GM18505 (cell line): ENCODE results near the gene ARSA.

ENCODE experiments used
- ATAC-seq: cut with Tn5 transposase; IDR thresholded peaks from one replicate; pipeline ENCODE4 v1.9.1; 2021; ENCODE audit not compliant: unreplicated experiment
- POLR2A ChIP-seq: IDR thresholded peaks from 4 replicates; pipeline ENCODE4 v1.6.1; 2011; ENCODE audit warnings: borderline replicate concordance; ENCODE audit not compliant: insufficient read depth, insufficient read length; ENCODE audit errors: extremely low read depth

The ARSA gene

DNA sequence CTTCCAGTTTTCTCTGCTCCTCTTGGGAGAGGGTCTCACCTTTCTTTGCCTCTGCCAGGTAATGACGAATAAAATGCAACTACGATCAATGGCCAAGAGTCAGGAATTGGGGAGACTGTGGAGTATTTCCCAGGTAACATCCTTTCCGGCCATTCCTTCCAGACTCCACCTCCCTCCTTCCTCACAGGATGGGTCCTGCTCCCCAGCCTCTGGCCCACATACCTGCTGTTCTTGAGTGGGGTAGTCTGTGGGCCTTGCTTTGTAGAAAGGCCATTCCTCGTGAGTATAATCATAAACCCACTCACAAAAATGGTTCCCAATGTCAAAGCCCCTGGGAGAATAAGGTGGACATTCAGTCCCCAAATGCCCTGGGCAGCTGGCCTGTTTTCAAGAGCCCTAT is 48.2 kb downstream of the ARSA start:
- no peak for TF ChIP-seq POLR2A
- no peak for ATAC-seq

DNA sequence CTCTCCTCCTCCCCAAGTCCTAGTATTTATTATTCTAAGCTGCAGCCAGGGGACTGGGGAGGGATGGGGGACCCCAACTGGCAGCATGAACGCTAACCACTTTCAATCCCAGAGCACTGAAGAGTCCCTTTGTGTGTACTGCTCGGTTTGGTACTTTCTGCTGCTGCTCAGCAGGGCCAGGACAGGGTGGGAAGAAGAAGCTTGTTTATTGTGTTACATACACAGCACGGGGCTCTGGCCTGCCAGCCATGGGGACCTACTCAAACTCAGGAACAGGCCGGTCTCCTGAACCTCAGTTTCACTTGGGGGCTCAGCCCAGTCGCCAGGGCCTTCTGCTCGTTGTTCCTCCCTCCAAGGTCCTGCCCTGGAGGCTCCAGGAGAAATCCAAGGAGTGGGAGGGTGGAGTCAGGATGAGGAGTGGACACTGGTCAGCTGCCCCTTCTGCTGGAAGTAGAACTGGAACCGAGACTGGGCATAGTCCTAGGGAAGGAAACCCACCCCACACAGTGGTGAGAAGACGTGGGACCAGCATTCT is 49.1 kb downstream of the ARSA start:
- TF ChIP-seq POLR2A = no peak
- ATAC-seq = no peak

DNA sequence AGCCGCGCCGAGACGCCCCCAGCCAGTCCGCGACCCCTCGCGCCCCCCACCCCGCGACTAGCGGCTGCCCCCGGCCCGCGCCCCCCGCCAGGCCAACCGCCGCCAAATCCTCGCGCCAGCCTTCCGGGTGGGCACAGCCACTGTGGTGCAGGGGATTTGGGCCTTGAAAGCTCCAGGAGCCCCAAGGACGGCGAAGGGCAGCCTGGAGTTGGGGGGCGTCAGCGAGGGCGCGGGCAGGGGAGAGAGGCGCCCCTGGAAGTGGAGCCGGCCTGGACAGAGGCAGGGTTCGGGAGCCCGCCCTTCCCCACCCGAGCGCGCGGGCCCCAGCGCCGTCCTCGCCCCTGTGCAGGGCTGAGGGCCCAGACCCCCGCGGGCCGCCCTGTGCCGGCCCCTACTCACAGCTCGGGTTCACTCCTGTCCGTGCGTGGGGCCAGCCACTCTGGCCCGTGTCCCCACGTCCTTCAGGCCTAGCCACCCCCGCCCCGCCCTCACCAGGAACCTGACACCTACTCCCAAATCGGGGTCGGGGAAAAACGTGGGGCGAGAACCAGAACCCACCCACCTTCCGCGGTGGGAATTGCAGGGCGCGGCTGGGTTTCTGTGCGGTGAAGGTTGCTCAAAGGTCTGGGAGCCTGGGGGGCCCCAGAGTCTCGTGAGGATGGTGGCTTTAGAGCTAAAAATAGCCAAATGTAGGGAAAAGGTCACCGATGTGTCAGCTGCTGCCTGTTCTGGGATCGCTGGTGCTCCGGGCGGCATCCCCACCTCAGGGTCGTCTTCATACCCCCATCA is 49.8 kb downstream of the ARSA start, which contains the start of gene CPT1B:
CPT1B (minus strand) TSS at position 441 of the 789 bp plus-strand sequence. CDS start 512 bp downstream, outside the sequence.
- TF ChIP-seq POLR2A = no peak
- ATAC-seq = no peak

- ATAC-seq = no peak
- no peak for TF ChIP-seq POLR2A
Measured at GRCh38 chr22:50577697-50577986, 50.3 kb downstream of the ARSA start.

GRCh38 chr22:50576806-50577696 is 50.9 kb downstream of the ARSA start:
- no peak for TF ChIP-seq POLR2A
- ATAC-seq = no peak

DNA sequence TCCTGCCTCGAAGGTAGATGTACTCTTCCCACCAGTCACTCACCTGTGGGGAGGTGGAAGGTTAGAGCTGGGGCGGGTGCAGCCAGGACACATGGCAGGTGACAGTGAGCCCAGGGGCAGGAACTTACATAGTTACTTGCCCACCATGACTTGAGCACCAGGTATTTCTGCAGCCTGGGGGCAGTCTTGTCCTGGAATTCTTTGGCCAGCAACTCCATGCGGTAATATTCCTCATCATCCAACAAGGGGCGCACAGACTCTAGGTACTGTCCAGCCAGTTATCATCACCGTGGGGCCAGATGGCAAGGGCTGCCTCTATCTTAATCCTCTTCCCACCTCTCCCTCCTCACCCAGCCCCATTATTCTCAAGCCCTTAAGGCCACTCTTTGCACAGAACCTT is 51.9 kb downstream of the ARSA start:
- no peak for ATAC-seq
- TF ChIP-seq POLR2A = no peak

- TF ChIP-seq POLR2A = no peak
- no peak for ATAC-seq
Measured at GRCh38 chr22:50575426-50575941, 52.5 kb downstream of the ARSA start.
